ENCODE data around the gene PIK3CG. TPM values are rescaled to one million over a fixed set of nuclear protein-coding genes. Genes with fewer than 3 reads are reported as not detected.

Gene PIK3CG
- total RNA-seq, 2 donors from 2014 or later, result 0.11 TPM; not detected in 1

DNA sequence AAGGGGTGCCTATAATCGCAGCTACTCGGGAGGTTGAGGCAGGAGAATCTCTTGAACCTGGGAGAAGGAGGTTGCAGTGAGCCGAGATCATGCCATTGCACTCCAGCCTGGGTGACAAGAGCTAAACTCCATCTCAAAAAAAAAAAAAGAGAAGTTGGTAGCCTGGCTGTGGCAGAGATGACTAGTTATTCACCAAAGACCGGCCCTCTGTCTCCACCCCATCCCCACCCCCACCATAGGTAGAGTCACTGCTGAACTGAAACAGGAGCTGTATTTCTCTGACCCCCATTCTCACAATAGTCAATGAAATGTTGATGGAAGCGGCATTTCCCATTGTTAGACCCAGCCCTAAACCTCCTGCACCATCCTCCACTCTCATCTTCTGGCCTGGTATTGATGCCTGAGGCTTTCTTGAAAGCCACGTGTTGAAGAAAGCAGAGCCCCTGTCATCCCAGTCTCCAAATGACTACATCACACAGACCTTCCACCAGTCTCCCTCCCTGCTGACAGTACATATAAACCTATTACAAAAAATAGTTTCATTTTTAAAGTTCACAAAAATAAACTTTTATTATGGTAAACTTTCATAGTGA is 9.4 kb upstream of the PIK3CG start:
- no peak overlapping the region for H3K27ac ChIP-seq (ENCODE audit: low read depth, low read length)
- Mint-ChIP-seq H3K4me1 (peaks cover 14% of the 10 kb centered on the region), H3K36me3 (ENCODE audit: low read depth) (no peaks in the 10 kb centered on the region), H3K4me3 (no peak overlapping the region), H3K27ac (no peak overlapping the region), H3K9me3 (peaks cover 2% of the 10 kb centered on the region), H3K27me3 (ENCODE audit: insufficient read depth) (no peaks in the 10 kb centered on the region)
- H3K4me3 ChIP-seq (ENCODE audit: low read length), result no peak overlapping the region
- WGBS, 2 experiments (ENCODE audit: insufficient coverage in 1 of 2, insufficient read length in 1 of 2), result 92 to 100% methylated on average over 4 to 6 of the region's 6 CpGs
- H3K36me3 ChIP-seq (ENCODE audit: control insufficient read depth, insufficient read depth, low read length), result no peaks in the 10 kb centered on the region
- H3K9ac ChIP-seq (ENCODE audit: extremely low read depth, low read length, poor library complexity, severe bottlenecking), result no peak overlapping the region
- TF ChIP-seq CTCF (conservative IDR thresholded peaks at IDR 0.05), result no peak
- no peaks in the 10 kb centered on the region for H3K9me3 ChIP-seq (ENCODE audit: control insufficient read depth, low read length)
- no peak for DNase-seq
- no peaks in the 10 kb centered on the region for H3K4me1 ChIP-seq (ENCODE audit: control insufficient read depth, insufficient read depth, low read length)
- H3K27me3 ChIP-seq (ENCODE audit: control insufficient read depth, insufficient read depth, low read length, poor library complexity, severe bottlenecking), result no peaks in the 10 kb centered on the region

GRCh38 chr7:106858618-106859532 is 6.2 kb upstream of the PIK3CG start:
- no peaks in the 10 kb centered on the region for H3K36me3 ChIP-seq (ENCODE audit: control insufficient read depth, insufficient read depth, low read length)
- no peak overlapping the region for H3K27ac ChIP-seq (ENCODE audit: low read depth, low read length)
- Mint-ChIP-seq H3K4me3 (no peak overlapping the region), H3K27ac (no peak overlapping the region), H3K36me3 (ENCODE audit: low read depth) (no peaks in the 10 kb centered on the region), H3K27me3 (ENCODE audit: insufficient read depth) (no peaks in the 10 kb centered on the region), H3K4me1 (peaks cover 14% of the 10 kb centered on the region), H3K9me3 (no peaks in the 10 kb centered on the region)
- H3K4me1 ChIP-seq (ENCODE audit: control insufficient read depth, insufficient read depth, low read length), result no peaks in the 10 kb centered on the region
- H3K9me3 ChIP-seq (ENCODE audit: control insufficient read depth, low read length), result no peaks in the 10 kb centered on the region
- H3K9ac ChIP-seq (ENCODE audit: extremely low read depth, low read length, poor library complexity, severe bottlenecking), result no peak overlapping the region
- no peak for TF ChIP-seq CTCF (conservative IDR thresholded peaks at IDR 0.05)
- 93 to 100% methylated on average over 2 to 10 of the region's 10 CpGs for WGBS, 2 experiments (ENCODE audit: insufficient coverage in 1 of 2, insufficient read length in 1 of 2)
- no peaks in the 10 kb centered on the region for H3K27me3 ChIP-seq (ENCODE audit: control insufficient read depth, insufficient read depth, low read length, poor library complexity, severe bottlenecking)
- DNase-seq, result no peak
- no peak overlapping the region for H3K4me3 ChIP-seq (ENCODE audit: low read length)

DNA sequence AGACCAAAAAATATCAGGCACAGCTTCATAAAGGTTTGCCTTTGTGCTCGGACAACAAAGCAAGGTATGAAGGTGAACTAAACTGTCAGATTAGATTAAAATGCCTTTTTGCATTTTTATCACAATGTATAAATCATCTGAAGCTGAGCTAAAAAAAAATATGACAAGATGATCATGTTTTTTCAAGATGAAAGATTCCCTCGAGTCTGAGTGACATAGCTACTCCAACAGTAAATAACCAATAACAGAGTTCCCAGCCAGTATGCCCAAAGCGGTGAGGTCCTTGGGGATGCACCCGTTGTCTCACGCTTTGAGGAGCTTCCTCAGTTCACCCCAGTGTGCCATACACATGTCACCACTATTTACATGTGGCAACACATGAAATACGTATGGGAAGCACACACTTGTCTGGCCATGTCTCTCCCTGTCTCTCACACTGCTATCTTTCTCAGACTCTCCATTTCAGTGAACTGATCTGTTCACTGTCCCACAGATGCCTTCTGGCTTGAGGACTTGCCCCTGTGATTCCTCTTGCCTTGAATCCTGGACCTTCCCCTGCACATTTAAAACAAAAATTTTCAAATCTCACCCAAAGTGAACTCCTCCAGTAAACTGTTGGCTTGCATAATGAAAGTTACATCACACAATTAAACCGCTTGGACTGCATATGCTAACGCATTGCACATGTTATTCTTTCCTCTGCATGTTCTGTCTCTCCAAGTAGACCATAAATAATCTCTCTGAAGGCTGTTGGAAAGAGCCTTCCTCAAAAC is 2.6 kb upstream of the PIK3CG start:
- TF ChIP-seq CTCF (conservative IDR thresholded peaks at IDR 0.05), result no peak
- Histone ChIP-seq H3K4me3 (ENCODE audit: low read length) (no peak overlapping the region), H3K27me3 (ENCODE audit: control insufficient read depth, insufficient read depth, low read length, poor library complexity, severe bottlenecking) (no peaks in the 10 kb centered on the region), H3K9me3 (ENCODE audit: control insufficient read depth, low read length) (no peaks in the 10 kb centered on the region), H3K27ac (ENCODE audit: low read depth, low read length) (no peak overlapping the region), H3K4me1 (ENCODE audit: control insufficient read depth, insufficient read depth, low read length) (no peaks in the 10 kb centered on the region), H3K36me3 (ENCODE audit: control insufficient read depth, insufficient read depth, low read length) (no peaks in the 10 kb centered on the region), H3K9ac (ENCODE audit: extremely low read depth, low read length, poor library complexity, severe bottlenecking) (no peak overlapping the region)
- no peaks in the 10 kb centered on the region for H3K27me3 Mint-ChIP-seq (ENCODE audit: insufficient read depth)
- no peaks in the 10 kb centered on the region for H3K9me3 Mint-ChIP-seq
- 90 to 94% methylated on average over 7 to 8 of the region's 8 CpGs for WGBS, 2 experiments (ENCODE audit: insufficient coverage in 1 of 2, insufficient read length in 1 of 2)
- H3K27ac Mint-ChIP-seq, result no peak overlapping the region
- peaks cover 23% of the 10 kb centered on the region for H3K4me1 Mint-ChIP-seq
- DNase-seq, result no peak
- H3K36me3 Mint-ChIP-seq (ENCODE audit: low read depth), result no peaks in the 10 kb centered on the region
- H3K4me3 Mint-ChIP-seq, result no peak overlapping the region

All from endodermal cell (in vitro differentiated cells).